ENCODE measurements around the gene TMEM176A.
"Not testable (repeated sequence)": the region's sequence is repeated elsewhere in the genome, so short reads cannot be mapped to it uniquely, and the experiment has no call there.

Gene TMEM176A

GRCh38 chr7:150788474-150789269 is 11.9 kb upstream of the TMEM176A start:
- no peak for DNase-seq (ENCODE audit: low read depth in 2 of 2)

- no peak for DNase-seq (ENCODE audit: low read depth in 2 of 2)
Measured at GRCh38 chr7:150790416-150791075, 10.0 kb upstream of the TMEM176A start.

GRCh38 chr7:150791304-150791703 is 9.3 kb upstream of the TMEM176A start:
- DNase-seq (ENCODE audit: low read depth in 2 of 2): no peak

- no peak for DNase-seq (ENCODE audit: low read depth in 2 of 2)
Measured at GRCh38 chr7:150791746-150792452, 8.7 kb upstream of the TMEM176A start.

- DNase-seq (ENCODE audit: low read depth in 2 of 2): no peak
Measured at GRCh38 chr7:150793569-150794238, 6.9 kb upstream of the TMEM176A start.

GRCh38 chr7:150797661-150798060 is 2.9 kb upstream of the TMEM176A start:
- no peak for DNase-seq (ENCODE audit: low read depth in 2 of 2)

- DNase-seq (ENCODE audit: low read depth in 2 of 2): no peak
Measured at GRCh38 chr7:150799156-150799555, 1.4 kb upstream of the TMEM176A start.

- no peak for DNase-seq (ENCODE audit: low read depth in 2 of 2)
Measured at GRCh38 chr7:150799741-150800580, 608 bp upstream of the TMEM176A start, which contains the start of gene TMEM176B. TMEM176B (minus strand) TSS chr7:150800364; CDS start chr7:150796569, 3,795 bp downstream.

GRCh38 chr7:150801242-150801945 is 825 bp downstream of the TMEM176A start:
- no peak for DNase-seq (ENCODE audit: low read depth in 2 of 2)

- no peak for DNase-seq (ENCODE audit: low read depth in 2 of 2)
Measured at GRCh38 chr7:150801946-150802771, 1.6 kb downstream of the TMEM176A start.

GRCh38 chr7:150803161-150803860 is 2.7 kb downstream of the TMEM176A start:
- DNase-seq (ENCODE audit: low read depth in 2 of 2): no peak

GRCh38 chr7:150804802-150805201 is 4.2 kb downstream of the TMEM176A start:
- no peak for DNase-seq (ENCODE audit: low read depth in 2 of 2)

- DNase-seq (ENCODE audit: low read depth in 2 of 2): no peak
Measured at GRCh38 chr7:150805864-150806263, 5.3 kb downstream of the TMEM176A start.

- DNase-seq (ENCODE audit: low read depth in 2 of 2): no peak
Measured at GRCh38 chr7:150806454-150806853, 5.9 kb downstream of the TMEM176A start.

- DNase-seq (ENCODE audit: low read depth in 2 of 2): no peak
Measured at GRCh38 chr7:150806863-150807262, 6.3 kb downstream of the TMEM176A start.

- not testable (repeated sequence) for DNase-seq (ENCODE audit: low read depth in 2 of 2)
Measured at GRCh38 chr7:150807616-150808438, 7.3 kb downstream of the TMEM176A start.

- DNase-seq (ENCODE audit: low read depth in 2 of 2): no peak
Measured at GRCh38 chr7:150814328-150815001, 13.9 kb downstream of the TMEM176A start.

All from stimulated activated CD8-positive, alpha-beta memory T cell treated with anti-CD3 and anti-CD28 coated beads, Interleukin-2, amount 100 ng/mL, for 1 hour (primary cell).